Fibroblast of lung (primary cell): ENCODE data around the gene FSTL4. TPM values are rescaled to one million over a fixed set of nuclear protein-coding genes. Genes with fewer than 3 reads are reported as not detected.

ENCODE experiments used
- DNase-seq, 2 donors: peaks; one replicate each; pipeline versions ENCODE4 v3.0.0 to v3.0.0-alpha.2; 2010; ENCODE audit warnings: low read depth in 2 of 2
- H2AFZ ChIP-seq: 2 replicates; pipeline ENCODE4 v1.5.1; 2012; ENCODE audit warnings: low read length, control low read depth, inconsistent platforms
- H3K27ac ChIP-seq: 2 replicates; pipeline ENCODE4 v1.5.1; 2011; ENCODE audit warnings: low read length, control low read depth; ENCODE audit not compliant: insufficient read depth
- H3K27me3 ChIP-seq: 2 replicates; pipeline ENCODE4 v1.5.1; 2011; ENCODE audit warnings: mild to moderate bottlenecking, low read length; ENCODE audit not compliant: control insufficient read depth, insufficient read depth
- H3K36me3 ChIP-seq: 2 replicates; pipeline ENCODE4 v1.5.1; 2011; ENCODE audit warnings: low read length; ENCODE audit not compliant: control insufficient read depth, insufficient read depth
- H3K4me1 ChIP-seq: 2 replicates; pipeline ENCODE4 v1.5.1; 2011; ENCODE audit warnings: low read length; ENCODE audit not compliant: control insufficient read depth, insufficient read depth; ENCODE audit errors: extremely low read depth
- H3K4me2 ChIP-seq: 2 replicates; pipeline ENCODE4 v1.5.1; 2011; ENCODE audit warnings: low read length, control low read depth; ENCODE audit not compliant: insufficient read depth; ENCODE audit errors: extremely low read depth
- H3K4me3 ChIP-seq, 4 experiments: fragments of 200-600 bp in 1 of 4; sonication (generic) in 1 of 4; replicated peaks in 1 of 4; 2 replicates each; pipeline ENCODE4 v1.5.1; 2011 to 2016; ENCODE audit warnings: low read length in 4 of 4, low read depth in 3 of 4, mild to moderate bottlenecking in 3 of 4, control low read depth in 2 of 4, inconsistent platforms in 1 of 4, mixed read lengths in 1 of 4; ENCODE audit not compliant: insufficient read depth in 1 of 4; ENCODE audit errors: control extremely low read depth in 1 of 4
- H3K79me2 ChIP-seq: 2 replicates; pipeline ENCODE4 v1.5.1; 2012; ENCODE audit warnings: mild to moderate bottlenecking, low read length, inconsistent platforms; ENCODE audit not compliant: control insufficient read depth, insufficient read depth
- H3K9ac ChIP-seq: 2 replicates; pipeline ENCODE4 v1.5.1; 2011; ENCODE audit warnings: mild to moderate bottlenecking, low read length, control low read depth; ENCODE audit not compliant: insufficient read depth
- H3K9me3 ChIP-seq: 2 replicates; pipeline ENCODE4 v1.5.1; 2012; ENCODE audit warnings: low read depth, low read length; ENCODE audit not compliant: control insufficient read depth, insufficient read depth
- H4K20me1 ChIP-seq: 2 replicates; pipeline ENCODE4 v1.5.1; 2011; ENCODE audit warnings: low read length; ENCODE audit not compliant: control insufficient read depth, insufficient read depth; ENCODE audit errors: extremely low read depth
- CTCF ChIP-seq, 2 donors: IDR thresholded peaks in 1 of 2; conservative IDR thresholded peaks in 1 of 2; 1 replicate in 1 of 2; 2 replicates in 1 of 2; pipeline ENCODE4 v1.5.1; 2011 to 2012; ENCODE audit warnings: low read length in 2 of 2, control low read depth in 1 of 2, inconsistent platforms in 1 of 2, low read depth in 1 of 2, mild to moderate bottlenecking in 1 of 2
- EZH2 ChIP-seq: IDR thresholded peaks from 2 replicates; pipeline ENCODE4 v1.5.1; 2012; ENCODE audit warnings: low read length, control low read depth, mild to moderate bottlenecking; ENCODE audit errors: missing control alignments
- polyA plus RNA-seq, 2 donors: library from polyadenylated mRNA; depleted of rRNA in 1 of 2; stranded (reverse) in 1 of 2; unstranded in 1 of 2; fragments of >200 nt; gene quantifications; 2 replicates each; pipeline ENCODE4 v1.2.1, GENCODE V29; 2011 to 2012; ENCODE audit warnings: missing spikeins in 1 of 2
- total RNA-seq: library from RNA; depleted of rRNA; stranded (reverse); fragments of >200 nt; gene quantifications from 2 replicates; pipeline ENCODE4 v1.2.1, GENCODE V29; 2014

The FSTL4 gene
- total and polyA plus RNA-seq, 2 donors (not counting 1 experiment from before 2014, with no cell fraction given): 0.17 to 0.33 TPM

- Histone ChIP-seq H3K9me3 (no peaks in the 10 kb centered on the region), H3K27ac (no peak overlapping the region), H3K4me1 (no peaks in the 10 kb centered on the region), H3K27me3 (peaks cover 2% of the 10 kb centered on the region), H3K36me3 (no peaks in the 10 kb centered on the region), H3K4me3 (no peak overlapping the region), H3K9ac (no peak overlapping the region), H3K4me2 (no peak overlapping the region), H2AFZ (no peak overlapping the region), H3K79me2 (no peaks in the 10 kb centered on the region), H4K20me1 (no peaks in the 10 kb centered on the region)
- TF ChIP-seq EZH2 (no peak), CTCF (conservative IDR thresholded peaks at IDR 0.05 in 1 of 2, IDR thresholded peaks at IDR 0.05 in 1 of 2; ENCODE audit: low read depth in 1 of 2, low read length in 2 of 2) (no peak)
- DNase-seq: no peak
Observed at GRCh38 chr5:133520991-133521706, 91.2 kb downstream of the FSTL4 start.

- H3K9me3 ChIP-seq: no peaks in the 10 kb centered on the region
- H3K27me3 ChIP-seq: peaks cover 2% of the 10 kb centered on the region
- H3K79me2 ChIP-seq: no peaks in the 10 kb centered on the region
- H3K27ac ChIP-seq: no peak overlapping the region
- no peak overlapping the region for H3K9ac ChIP-seq
- TF ChIP-seq CTCF (conservative IDR thresholded peaks at IDR 0.05 in 1 of 2, IDR thresholded peaks at IDR 0.05 in 1 of 2; ENCODE audit: low read depth in 1 of 2, low read length in 2 of 2): no peak
- H3K4me1 ChIP-seq: no peaks in the 10 kb centered on the region
- no peak overlapping the region for H3K4me2 ChIP-seq
- no peak for DNase-seq
- no peaks in the 10 kb centered on the region for H3K36me3 ChIP-seq
- no peak overlapping the region for H3K4me3 ChIP-seq
- no peaks in the 10 kb centered on the region for H4K20me1 ChIP-seq
- no peak overlapping the region for H2AFZ ChIP-seq
Observed at GRCh38 chr5:133520062-133520461, 92.3 kb downstream of the FSTL4 start.

DNA sequence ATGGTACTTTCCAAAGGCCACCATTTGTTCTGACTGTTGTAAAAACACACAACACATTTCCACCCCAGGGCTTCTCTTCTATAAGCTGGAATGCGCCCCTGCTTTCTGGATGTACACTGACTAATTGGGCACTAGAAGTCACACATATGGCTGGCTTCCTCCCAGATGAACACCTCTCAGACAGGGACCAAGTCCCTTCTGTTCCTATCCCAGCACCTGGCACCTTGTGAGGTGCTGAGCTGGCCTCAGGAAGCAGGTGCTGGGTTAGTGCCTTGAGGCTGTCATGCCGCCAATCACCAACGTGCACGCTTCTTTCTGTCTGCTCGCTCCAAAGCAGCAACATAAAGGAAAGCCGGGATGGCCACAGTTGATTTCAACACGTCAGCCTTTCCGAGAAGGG, 93.2 kb downstream of the FSTL4 start:
- no peak overlapping the region for H3K27ac ChIP-seq
- H3K9ac ChIP-seq: no peak overlapping the region
- no peak for DNase-seq
- H3K4me1 ChIP-seq: no peaks in the 10 kb centered on the region
- no peak overlapping the region for H3K4me2 ChIP-seq
- H3K79me2 ChIP-seq: no peaks in the 10 kb centered on the region
- H3K36me3 ChIP-seq: no peaks in the 10 kb centered on the region
- peaks cover 2% of the 10 kb centered on the region for H3K27me3 ChIP-seq
- TF ChIP-seq EZH2: no peak
- no peak for TF ChIP-seq CTCF (conservative IDR thresholded peaks at IDR 0.05 in 1 of 2, IDR thresholded peaks at IDR 0.05 in 1 of 2; ENCODE audit: low read depth in 1 of 2, low read length in 2 of 2)
- H3K9me3 ChIP-seq: no peaks in the 10 kb centered on the region
- H2AFZ ChIP-seq: no peak overlapping the region
- no peak overlapping the region for H3K4me3 ChIP-seq
- no peaks in the 10 kb centered on the region for H4K20me1 ChIP-seq
